T-cell (primary cell): ENCODE measurements around the gene MAPKBP1. TPM values are rescaled to one million over a fixed set of nuclear protein-coding genes. Genes with fewer than 3 reads are reported as not detected.

Source experiments
- ATAC-seq, 4 experiments: fragments of 200-7000 bp in 3 of 4; fragments of 150-1000 bp in 1 of 4; cut with Tn5 transposase; replicated peaks in 1 of 4; 1 replicate in 3 of 4; 2 replicates in 1 of 4; pipeline ENCODE4 v1.10.0; 2021; ENCODE audit warnings: moderate library complexity in 3 of 4, mild to moderate bottlenecking in 2 of 4, moderate number of reproducible peaks in 1 of 4
- CTCF ChIA-PET, 2 donors: fragments of 300-600 bp; sonication (Branson Sonifier 250); formaldehyde crosslinking; loops; one replicate each; lab custom pipeline; 2022; ENCODE audit warnings: antibody characterized with exemption in 2 of 2; lab: Charles Lee
- POLR2A ChIA-PET, 2 donors: fragments of 300-600 bp; sonication (Branson Sonifier 250); formaldehyde crosslinking; loops; one replicate each; lab custom pipeline; 2022; ENCODE audit warnings: antibody characterized with exemption in 2 of 2; lab: Charles Lee
- DNase-seq, 35 experiments: peaks; one replicate each; pipeline versions ENCODE4 v3.0.0 to v3.0.0-alpha.2; 2013 to 2023
- H3K27ac ChIP-seq: one replicate; pipeline ENCODE4 v1.5.1; 2013; ENCODE audit warnings: low read length
- H3K27me3 ChIP-seq, 2 experiments: replicated peaks in 1 of 2; 1 replicate in 1 of 2; 2 replicates in 1 of 2; pipeline versions ENCODE4 v1.6.1 to v1.7.0; 2013; ENCODE audit warnings: low read length in 1 of 2, mixed read lengths in 1 of 2; ENCODE audit not compliant: control insufficient read depth in 2 of 2, insufficient read depth in 2 of 2; ENCODE audit errors: extremely low read depth in 1 of 2
- H3K36me3 ChIP-seq, 2 donors: 1 replicate in 1 of 2; 2 replicates in 1 of 2; pipeline versions ENCODE4 v1.6.1 to v1.7.0; 2013; ENCODE audit warnings: low read length in 1 of 2; ENCODE audit not compliant: control insufficient read depth in 2 of 2, insufficient read depth in 1 of 2; ENCODE audit errors: extremely low read depth in 1 of 2
- H3K4me1 ChIP-seq, 2 experiments: 1 replicate in 1 of 2; 2 replicates in 1 of 2; pipeline versions ENCODE4 v1.6.1 to v1.7.0; 2013; ENCODE audit warnings: low read length in 2 of 2, mixed read lengths in 1 of 2; ENCODE audit not compliant: insufficient read depth in 2 of 2, control insufficient read depth in 1 of 2; ENCODE audit errors: extremely low read depth in 1 of 2
- H3K4me3 ChIP-seq, 2 donors: 1 replicate in 1 of 2; 2 replicates in 1 of 2; pipeline versions ENCODE4 v1.5.1 to v1.7.0; 2013; ENCODE audit warnings: mild to moderate bottlenecking in 2 of 2, low read length in 1 of 2, moderate library complexity in 1 of 2; ENCODE audit not compliant: control insufficient read depth in 1 of 2; ENCODE audit errors: extremely low read depth in 1 of 2
- H3K9me3 ChIP-seq: 2 replicates; pipeline ENCODE4 v1.7.0; 2013
- H3K27ac Mint-ChIP-seq, 2 donors: one replicate each; pipeline ENCODE4 v1.8.0; 2020 to 2021; ENCODE audit warnings: mild to moderate bottlenecking in 2 of 2, mixed read lengths in 2 of 2
- H3K27me3 Mint-ChIP-seq, 2 donors: one replicate each; pipeline ENCODE4 v1.8.0; 2021 to 2022; ENCODE audit warnings: mixed read lengths in 2 of 2
- H3K36me3 Mint-ChIP-seq: one replicate; pipeline ENCODE4 v1.8.0; 2021; ENCODE audit warnings: mixed read lengths
- H3K4me1 Mint-ChIP-seq, 3 donors: one replicate each; pipeline ENCODE4 v1.8.0; 2020 to 2022; ENCODE audit warnings: mixed read lengths in 3 of 3, mild to moderate bottlenecking in 1 of 3
- H3K4me3 Mint-ChIP-seq, 3 donors: one replicate each; pipeline ENCODE4 v1.8.0; 2020 to 2022; ENCODE audit warnings: mild to moderate bottlenecking in 3 of 3, mixed read lengths in 3 of 3, moderate library complexity in 3 of 3
- H3K9me3 Mint-ChIP-seq, 3 donors: one replicate each; pipeline ENCODE4 v1.8.0; 2020 to 2022; ENCODE audit warnings: mixed read lengths in 3 of 3
- WGBS: methylation state at CpG from one replicate; pipeline ENCODE4 v1.1.5; 2013; ENCODE audit warnings: missing lambda C conversion rate; ENCODE audit not compliant: insufficient coverage; 5-methylcytosine and 5-hydroxymethylcytosine counted together
- total RNA-seq, 35 experiments: library from RNA in 6 of 35; stranded (reverse) in 6 of 35; fragments of 120-200 nt in 1 of 35; gene quantifications; one replicate each; pipeline versions ENCODE4 v1.2.1 to v1.2.4 and lab custom pipeline; 2013 to 2026

The MAPKBP1 gene
- total RNA-seq, 5 donors from 2014 or later (not counting 1 experiment from before 2014, with no cell fraction given): 37.0 to 44.8 (median 38.2) TPM

- peaks cover 15% of the 10 kb centered on the region for H3K36me3 Mint-ChIP-seq
- Histone ChIP-seq H3K27ac (no peak overlapping the region), H3K9me3 (no peaks in the 10 kb centered on the region), H3K4me3 (no peak overlapping the region), H3K27me3 (no peaks in the 10 kb centered on the region), H3K36me3 (peaks cover 0 to 2% of the 10 kb centered on the region in 2 donors), H3K4me1 (peaks cover 22 to 37% of the 10 kb centered on the region in 2 experiments)
- DNase-seq (no peak), ATAC-seq (no peak)
- H3K4me3 Mint-ChIP-seq: no peak overlapping the region
- peaks cover 76 to 85% (median 77%) of the 10 kb centered on the region in 3 donors for H3K4me1 Mint-ChIP-seq
- CTCF ChIA-PET: interaction anchor here (0.6 to 1.3 kb wide), 3 partner anchors 32 to 700 kb away, joined by 4 to 6 read pairs (median 5); no protein-coding TSS in a partner anchor
- H3K9me3 Mint-ChIP-seq: no peaks in the 10 kb centered on the region
- H3K27ac Mint-ChIP-seq: peak overlapping the region in 1 of 2 donors; percentile 2
- POLR2A ChIA-PET: no interaction called here
- H3K27me3 Mint-ChIP-seq: no peaks in the 10 kb centered on the region
- no CpG with 5 or more reads among the region's 1 CpG for WGBS
These were observed 4.2 kb downstream of the MAPKBP1 start for GRCh38 chr15:41778521-41778920.

GRCh38 chr15:41779662-41780157, 5.4 kb downstream of the MAPKBP1 start:
- H3K4me3 Mint-ChIP-seq: no peak overlapping the region
- POLR2A ChIA-PET: interaction anchor here in 1 of 2 donors (0.8 kb wide), 1 partner anchor 17 kb away, joined by 3 read pairs; no protein-coding TSS in a partner anchor
- no peak overlapping the region for H3K4me3 ChIP-seq

DNA sequence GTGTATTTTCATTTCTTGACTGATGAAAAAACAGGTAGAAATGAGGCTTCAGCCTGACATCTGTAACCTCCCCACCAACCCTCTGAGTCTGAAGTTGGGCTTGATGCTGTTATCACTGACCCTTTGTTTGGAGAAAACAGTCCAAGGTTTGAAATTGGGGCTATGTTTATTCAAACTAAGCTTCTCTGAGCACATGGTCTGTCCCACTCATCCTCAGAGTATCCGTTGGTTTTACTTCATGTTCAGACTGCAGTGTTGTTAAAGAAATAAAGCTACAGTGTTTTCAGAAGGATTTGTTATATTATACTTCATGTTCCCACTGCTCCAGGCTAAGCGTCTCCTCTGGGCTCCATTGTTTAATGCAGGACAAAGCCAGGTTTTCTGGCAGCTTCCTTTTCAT, 6.0 kb downstream of the MAPKBP1 start:
- peaks cover 59 to 73% (median 66%) of the 10 kb centered on the region in 3 donors for H3K4me1 Mint-ChIP-seq
- ATAC-seq (no peak), DNase-seq (no peak)
- peaks cover 10 to 30% of the 10 kb centered on the region in 2 experiments for H3K4me1 ChIP-seq
- H3K27ac Mint-ChIP-seq: peak overlapping the region in 1 of 2 donors; percentile 75
- H3K4me3 ChIP-seq: no peak overlapping the region
- H3K27me3 Mint-ChIP-seq: no peaks in the 10 kb centered on the region
- H3K36me3 ChIP-seq: peaks cover 0 to 2% of the 10 kb centered on the region in 2 donors
- no peak overlapping the region for H3K27ac ChIP-seq
- CTCF ChIA-PET: interaction anchor here in 1 of 2 donors (0.6 kb wide), 1 partner anchor 22 kb away, joined by 3 read pairs; no protein-coding TSS in a partner anchor
- POLR2A ChIA-PET: interaction anchor here in 1 of 2 donors (0.6 to 0.7 kb wide), 2 partner anchors 123 to 1239 kb away, joined by 4 to 5 read pairs; no protein-coding TSS in a partner anchor
- peaks cover 20% of the 10 kb centered on the region for H3K36me3 Mint-ChIP-seq
- H3K9me3 Mint-ChIP-seq: no peaks in the 10 kb centered on the region
- H3K9me3 ChIP-seq: no peaks in the 10 kb centered on the region
- H3K4me3 Mint-ChIP-seq: no peak overlapping the region
- no peaks in the 10 kb centered on the region for H3K27me3 ChIP-seq
- WGBS: no CpG with 5 or more reads among the region's 2 CpGs

More at GRCh38 chr15:41779662-41780157, 5.4 kb downstream of the MAPKBP1 start:
- H3K36me3 Mint-ChIP-seq: peaks cover 20% of the 10 kb centered on the region
- H3K27me3 Mint-ChIP-seq: no peaks in the 10 kb centered on the region
- peaks cover 15 to 33% of the 10 kb centered on the region in 2 experiments for H3K4me1 ChIP-seq
- no peaks in the 10 kb centered on the region for H3K9me3 ChIP-seq
- H3K4me1 Mint-ChIP-seq: peaks cover 65 to 76% (median 70%) of the 10 kb centered on the region in 3 donors
- 100% methylated on average over 1 of the region's 4 CpGs for WGBS
- no peaks in the 10 kb centered on the region for H3K9me3 Mint-ChIP-seq
- DNase-seq: no peak
- CTCF ChIA-PET: no interaction called here
- H3K27ac ChIP-seq: no peak overlapping the region
- H3K27me3 ChIP-seq: no peaks in the 10 kb centered on the region
- ATAC-seq: no peak
- H3K36me3 ChIP-seq: peaks cover 0 to 2% of the 10 kb centered on the region in 2 donors
- H3K27ac Mint-ChIP-seq: peak overlapping the region in 1 of 2 donors; percentile 75

- Histone ChIP-seq H3K9me3 (no peaks in the 10 kb centered on the region), H3K27ac (no peak overlapping the region), H3K4me3 (no peak overlapping the region), H3K4me1 (peaks cover 5 to 25% of the 10 kb centered on the region in 2 experiments), H3K27me3 (no peaks in the 10 kb centered on the region), H3K36me3 (peaks cover 0 to 2% of the 10 kb centered on the region in 2 donors)
- ATAC-seq (no peak), DNase-seq (no peak)
- Mint-ChIP-seq H3K27ac (no peak overlapping the region), H3K36me3 (peaks cover 20% of the 10 kb centered on the region), H3K4me3 (no peak overlapping the region), H3K4me1 (peaks cover 55 to 69% (median 62%) of the 10 kb centered on the region in 3 donors), H3K9me3 (no peaks in the 10 kb centered on the region), H3K27me3 (no peaks in the 10 kb centered on the region)
- WGBS: no CpG with 5 or more reads among the region's 1 CpG
- CTCF ChIA-PET: interaction anchor here in 1 of 2 donors (0.6 kb wide), 1 partner anchor 22 kb away, joined by 3 read pairs; no protein-coding TSS in a partner anchor
- POLR2A ChIA-PET: interaction anchor here (0.6 to 0.7 kb wide), 3 partner anchors 122 to 1238 kb away, joined by 4 to 5 read pairs (median 4); no protein-coding TSS in a partner anchor
These were observed 6.4 kb downstream of the MAPKBP1 start for GRCh38 chr15:41780727-41781126.

GRCh38 chr15:41782371-41783282, 8.3 kb downstream of the MAPKBP1 start:
- 69% methylated on average over 3 of the region's 5 CpGs for WGBS
- Mint-ChIP-seq H3K4me1 (peaks cover 36 to 50% (median 43%) of the 10 kb centered on the region in 3 donors), H3K4me3 (no peak overlapping the region), H3K36me3 (peaks cover 20% of the 10 kb centered on the region), H3K9me3 (no peaks in the 10 kb centered on the region), H3K27me3 (no peaks in the 10 kb centered on the region), H3K27ac (no peak overlapping the region)
- CTCF ChIA-PET: interaction anchor here in 1 of 2 donors (0.7 kb wide), 1 partner anchor 122 kb away, joined by 3 read pairs; no protein-coding TSS in a partner anchor
- Histone ChIP-seq H3K27me3 (no peaks in the 10 kb centered on the region), H3K4me3 (no peak overlapping the region), H3K9me3 (no peaks in the 10 kb centered on the region), H3K36me3 (no peaks in the 10 kb centered on the region), H3K27ac (no peak overlapping the region), H3K4me1 (peaks cover 0 to 11% of the 10 kb centered on the region in 2 experiments)
- DNase-seq: no peak
- POLR2A ChIA-PET: interaction anchor here in 1 of 2 donors (0.6 kb wide), 2 partner anchors 39 to 76 kb away, joined by 3 read pairs; no protein-coding TSS in a partner anchor
- ATAC-seq: no peak

- CTCF ChIA-PET: interaction anchor here (0.7 to 1.1 kb wide), 2 partner anchors 9 to 121 kb away, joined by 3 read pairs; partner anchors contain the start of gene MAPKBP1 (in 1 of the 2)
- ATAC-seq (no peak), DNase-seq (no peak)
- Histone ChIP-seq H3K4me3 (no peak overlapping the region), H3K27ac (no peak overlapping the region), H3K36me3 (no peaks in the 10 kb centered on the region), H3K4me1 (peaks cover 0 to 5% of the 10 kb centered on the region in 2 experiments), H3K9me3 (no peaks in the 10 kb centered on the region), H3K27me3 (no peaks in the 10 kb centered on the region)
- Mint-ChIP-seq H3K4me3 (no peak overlapping the region), H3K27me3 (no peaks in the 10 kb centered on the region), H3K4me1 (peaks cover 32 to 45% (median 38%) of the 10 kb centered on the region in 3 donors), H3K36me3 (peaks cover 20% of the 10 kb centered on the region), H3K9me3 (no peaks in the 10 kb centered on the region), H3K27ac (no peak overlapping the region)
- no CpG with 5 or more reads among the region's 1 CpG for WGBS
- POLR2A ChIA-PET: no interaction called here
These were observed 9.0 kb downstream of the MAPKBP1 start for GRCh38 chr15:41783296-41783695.
